ENCODE measurements around the gene CPA1.

CPA1 gene

GRCh38 chr7:130390486-130390885 is 10.2 kb downstream of the CPA1 start:
- H3K36me3 ChIP-seq (ENCODE audit: insufficient read depth, low read length) = no peaks in the 10 kb centered on the region
- H3K79me2 ChIP-seq (ENCODE audit: insufficient read depth, low read length) = no peaks in the 10 kb centered on the region
- no peak overlapping the region for H3K27ac ChIP-seq (ENCODE audit: low read length)
- DNase-seq (no peak), ATAC-seq (ENCODE audit: insufficient read depth, low read depth) (no peak)
- peaks cover 7% of the 10 kb centered on the region for H3K4me1 ChIP-seq (ENCODE audit: insufficient read depth, low read length)
- no peak overlapping the region for H2AFZ ChIP-seq (ENCODE audit: low read depth, low read length)
- no peak overlapping the region for H3K9ac ChIP-seq (ENCODE audit: low read depth, low read length)
- H3K27me3 ChIP-seq (ENCODE audit: insufficient read depth, low read length, poor library complexity) = no peaks in the 10 kb centered on the region
- TF ChIP-seq EZH2 (IDR thresholded peaks at IDR 0.05; ENCODE audit: borderline replicate concordance, low read depth, low read length, severe bottlenecking) = no peak
- no peak for TF ChIP-seq CTCF (IDR thresholded peaks at IDR 0.05; ENCODE audit: borderline replicate concordance, extremely low read depth, low read length, poor library complexity, severe bottlenecking)
- no peaks in the 10 kb centered on the region for H3K9me3 ChIP-seq (ENCODE audit: insufficient read depth, low read length, severe bottlenecking)
- no peaks in the 10 kb centered on the region for H4K20me1 ChIP-seq (ENCODE audit: insufficient read depth, low read length)
- no peak overlapping the region for H3K4me2 ChIP-seq (ENCODE audit: insufficient read depth, low read length)
- H3K4me3 ChIP-seq (ENCODE audit: low read depth in 1 of 2, low read length in 2 of 2) = no peak overlapping the region

GRCh38 chr7:130393101-130393561 is 12.8 kb downstream of the CPA1 start:
- TF ChIP-seq CTCF (IDR thresholded peaks at IDR 0.05; ENCODE audit: borderline replicate concordance, extremely low read depth, low read length, poor library complexity, severe bottlenecking) (no peak), EZH2 (IDR thresholded peaks at IDR 0.05; ENCODE audit: borderline replicate concordance, low read depth, low read length, severe bottlenecking) (no peak)
- no peaks in the 10 kb centered on the region for H3K79me2 ChIP-seq (ENCODE audit: insufficient read depth, low read length)
- H2AFZ ChIP-seq (ENCODE audit: low read depth, low read length) = no peak overlapping the region
- H3K9ac ChIP-seq (ENCODE audit: low read depth, low read length) = no peak overlapping the region
- ATAC-seq (ENCODE audit: insufficient read depth, low read depth) = no peak
- no peak for DNase-seq
- H3K27me3 ChIP-seq (ENCODE audit: insufficient read depth, low read length, poor library complexity) = no peaks in the 10 kb centered on the region
- no peaks in the 10 kb centered on the region for H3K9me3 ChIP-seq (ENCODE audit: insufficient read depth, low read length, severe bottlenecking)
- no peak overlapping the region for H3K4me2 ChIP-seq (ENCODE audit: insufficient read depth, low read length)
- H4K20me1 ChIP-seq (ENCODE audit: insufficient read depth, low read length) = no peaks in the 10 kb centered on the region
- H3K27ac ChIP-seq (ENCODE audit: low read length) = no peak overlapping the region
- peaks cover 7% of the 10 kb centered on the region for H3K4me1 ChIP-seq (ENCODE audit: insufficient read depth, low read length)
- H3K4me3 ChIP-seq (ENCODE audit: low read depth in 1 of 2, low read length in 2 of 2) = no peak overlapping the region
- no peaks in the 10 kb centered on the region; the same call in 1 of the 2 replicates for H3K36me3 ChIP-seq (ENCODE audit: insufficient read depth, low read length)

- Histone ChIP-seq H3K9ac (ENCODE audit: low read depth, low read length) (no peak overlapping the region), H3K27ac (ENCODE audit: low read length) (no peak overlapping the region), H3K79me2 (ENCODE audit: insufficient read depth, low read length) (no peaks in the 10 kb centered on the region), H3K36me3 (ENCODE audit: insufficient read depth, low read length) (no peaks in the 10 kb centered on the region; the same call in 1 of the 2 replicates), H4K20me1 (ENCODE audit: insufficient read depth, low read length) (no peaks in the 10 kb centered on the region), H3K9me3 (ENCODE audit: insufficient read depth, low read length, severe bottlenecking) (no peaks in the 10 kb centered on the region), H3K4me3 (ENCODE audit: low read depth in 1 of 2, low read length in 2 of 2) (no peak overlapping the region), H3K4me2 (ENCODE audit: insufficient read depth, low read length) (no peak overlapping the region), H3K4me1 (ENCODE audit: insufficient read depth, low read length) (peaks cover 7% of the 10 kb centered on the region), H2AFZ (ENCODE audit: low read depth, low read length) (no peak overlapping the region), H3K27me3 (ENCODE audit: insufficient read depth, low read length, poor library complexity) (no peaks in the 10 kb centered on the region)
- no peak for ATAC-seq (ENCODE audit: insufficient read depth, low read depth)
- no peak for TF ChIP-seq EZH2 (IDR thresholded peaks at IDR 0.05; ENCODE audit: borderline replicate concordance, low read depth, low read length, severe bottlenecking)
- no peak for TF ChIP-seq CTCF (IDR thresholded peaks at IDR 0.05; ENCODE audit: borderline replicate concordance, extremely low read depth, low read length, poor library complexity, severe bottlenecking)
- DNase-seq = no peak
These were observed 13.6 kb downstream of the CPA1 start for GRCh38 chr7:130393841-130394411.
